Astrocyte (in vitro differentiated cells and primary cell): ENCODE measurements around the gene MED12L. TPM values are rescaled to one million over a fixed set of nuclear protein-coding genes. Genes with fewer than 3 reads are reported as not detected.

Source experiments
- DNase-seq: peaks from one replicate; pipeline ENCODE4 v3.0.0-alpha.2; 2010; ENCODE audit warnings: low read depth
- FAIRE-seq: peaks from 2 replicates; lab custom pipeline; 2011; peaks lifted over from hg19 to GRCh38; lab: Jason Lieb, UNC
- H2AFZ ChIP-seq: 2 replicates; pipeline ENCODE4 v1.6.0; 2012; ENCODE audit warnings: low read depth, low read length, inconsistent platforms
- H3K27ac ChIP-seq: 2 replicates; pipeline ENCODE4 v1.5.1; 2011; ENCODE audit warnings: low read depth, low read length, inconsistent platforms
- H3K27me3 ChIP-seq: 2 replicates; pipeline ENCODE4 v1.6.0; 2011; ENCODE audit warnings: low read length, inconsistent platforms; ENCODE audit not compliant: insufficient read depth
- H3K36me3 ChIP-seq: 2 replicates; pipeline ENCODE4 v1.5.1; 2011; ENCODE audit warnings: low read length, inconsistent platforms; ENCODE audit not compliant: insufficient read depth
- H3K4me1 ChIP-seq: 2 replicates; pipeline ENCODE4 v1.5.1; 2011; ENCODE audit warnings: low read length, inconsistent platforms; ENCODE audit not compliant: insufficient read depth
- H3K4me2 ChIP-seq: 2 replicates; pipeline ENCODE4 v1.6.0; 2012; ENCODE audit warnings: low read length, inconsistent platforms
- H3K4me3 ChIP-seq: 2 replicates; pipeline ENCODE4 v1.5.1; 2011; ENCODE audit warnings: low read depth, mild to moderate bottlenecking, low read length, inconsistent platforms; ENCODE audit not compliant: insufficient read depth
- H3K79me2 ChIP-seq: 2 replicates; pipeline ENCODE4 v1.6.0; 2012; ENCODE audit warnings: mild to moderate bottlenecking, low read length, inconsistent platforms; ENCODE audit not compliant: insufficient read depth
- H3K9ac ChIP-seq: 2 replicates; pipeline ENCODE4 v1.6.0; 2012; ENCODE audit warnings: mild to moderate bottlenecking, low read length, inconsistent platforms
- H3K9me3 ChIP-seq: 2 replicates; pipeline ENCODE4 v1.5.1; 2012; ENCODE audit warnings: low read depth, mild to moderate bottlenecking, low read length, inconsistent platforms; ENCODE audit not compliant: insufficient read depth
- H4K20me1 ChIP-seq: 2 replicates; pipeline ENCODE4 v1.6.0; 2012; ENCODE audit warnings: low read length, inconsistent platforms; ENCODE audit not compliant: insufficient read depth
- H3K27ac Mint-ChIP-seq: one replicate; pipeline ENCODE4 v1.8.0; 2021; ENCODE audit warnings: mild to moderate bottlenecking, mixed read lengths; ENCODE audit not compliant: unreplicated experiment
- H3K27me3 Mint-ChIP-seq: one replicate; pipeline ENCODE4 v1.8.0; 2021; ENCODE audit warnings: low read depth, mixed read lengths; ENCODE audit not compliant: unreplicated experiment
- H3K36me3 Mint-ChIP-seq: one replicate; pipeline ENCODE4 v1.8.0; 2021; ENCODE audit warnings: low read depth, mixed read lengths; ENCODE audit not compliant: unreplicated experiment
- H3K4me1 Mint-ChIP-seq: one replicate; pipeline ENCODE4 v1.8.0; 2021; ENCODE audit warnings: low read depth, mixed read lengths; ENCODE audit not compliant: unreplicated experiment
- H3K4me3 Mint-ChIP-seq: one replicate; pipeline ENCODE4 v1.8.0; 2021; ENCODE audit warnings: mild to moderate bottlenecking, moderate library complexity, mixed read lengths; ENCODE audit not compliant: unreplicated experiment
- H3K9me3 Mint-ChIP-seq: one replicate; pipeline ENCODE4 v1.8.0; 2021; ENCODE audit warnings: mild to moderate bottlenecking, mixed read lengths; ENCODE audit not compliant: unreplicated experiment
- CTCF ChIP-seq: IDR thresholded peaks from 2 replicates; pipeline ENCODE4 v1.5.1; 2011; ENCODE audit warnings: low read depth, mild to moderate bottlenecking, inconsistent platforms, low read length, moderate library complexity; ENCODE audit not compliant: insufficient read depth
- EZH2 ChIP-seq: IDR thresholded peaks from 2 replicates; pipeline ENCODE4 v1.6.1; 2012; ENCODE audit warnings: mild to moderate bottlenecking, low read length, inconsistent platforms; ENCODE audit not compliant: insufficient read depth
- total RNA-seq: library from RNA; stranded (reverse); gene quantifications from 2 replicates; pipeline ENCODE4 v1.2.1, GENCODE V29; 2021

The MED12L gene
- total RNA-seq, 1 donor from 2014 or later: 8.2 TPM

GRCh38 chr3:151085889-151086483, 522 bp downstream of the MED12L start:
- H3K4me2 ChIP-seq: peak overlapping the region; percentile 87
- H3K27me3 ChIP-seq: peaks cover 19% of the 10 kb centered on the region
- Mint-ChIP-seq H3K27ac (no peak overlapping the region), H3K4me3 (peak overlapping the region; percentile 92), H3K27me3 (peaks cover 20% of the 10 kb centered on the region), H3K4me1 (peaks cover 1% of the 10 kb centered on the region), H3K36me3 (no peaks in the 10 kb centered on the region), H3K9me3 (no peaks in the 10 kb centered on the region)
- DNase-seq (peak; percentile 6), FAIRE-seq (no peak)
- peak overlapping the region; percentile 56 for H3K9ac ChIP-seq
- TF ChIP-seq EZH2 (no peak), CTCF (no peak)
- H3K4me3 ChIP-seq: peak overlapping the region; percentile 61
- no peaks in the 10 kb centered on the region for H3K36me3 ChIP-seq
- peaks cover 2% of the 10 kb centered on the region for H3K79me2 ChIP-seq
- H3K4me1 ChIP-seq: peaks cover 6% of the 10 kb centered on the region
- H4K20me1 ChIP-seq: no peaks in the 10 kb centered on the region
- H3K27ac ChIP-seq: no peak overlapping the region
- H2AFZ ChIP-seq: peak overlapping the region; percentile 90
- no peaks in the 10 kb centered on the region for H3K9me3 ChIP-seq

GRCh38 chr3:151086484-151087456, 1.3 kb downstream of the MED12L start:
- Mint-ChIP-seq H3K27me3 (peaks cover 20% of the 10 kb centered on the region), H3K4me3 (peak overlapping the region; percentile 92), H3K4me1 (peaks cover 4% of the 10 kb centered on the region), H3K36me3 (no peaks in the 10 kb centered on the region), H3K9me3 (no peaks in the 10 kb centered on the region), H3K27ac (peak overlapping the region; percentile 78)
- Histone ChIP-seq H3K4me2 (peak overlapping the region; percentile 87), H3K9ac (peak overlapping the region; percentile 70), H4K20me1 (no peaks in the 10 kb centered on the region), H3K27ac (no peak overlapping the region), H3K79me2 (peaks cover 2% of the 10 kb centered on the region), H3K9me3 (no peaks in the 10 kb centered on the region), H3K4me1 (peaks cover 6% of the 10 kb centered on the region), H3K36me3 (no peaks in the 10 kb centered on the region), H3K27me3 (peaks cover 19% of the 10 kb centered on the region), H3K4me3 (peak overlapping the region; percentile 61), H2AFZ (peak overlapping the region; percentile 61)
- no peak for FAIRE-seq
- DNase-seq: peak; percentile 87
- TF ChIP-seq EZH2 (no peak), CTCF (peak; percentile 35)
